ENCODE results near the gene DDX4. TPM values are rescaled to one million over a fixed set of nuclear protein-coding genes. Genes with fewer than 3 reads are reported as not detected.

DDX4 gene
- total RNA-seq, 2 experiments from 2014 or later, result 0.28 to 1.2 TPM

DNA sequence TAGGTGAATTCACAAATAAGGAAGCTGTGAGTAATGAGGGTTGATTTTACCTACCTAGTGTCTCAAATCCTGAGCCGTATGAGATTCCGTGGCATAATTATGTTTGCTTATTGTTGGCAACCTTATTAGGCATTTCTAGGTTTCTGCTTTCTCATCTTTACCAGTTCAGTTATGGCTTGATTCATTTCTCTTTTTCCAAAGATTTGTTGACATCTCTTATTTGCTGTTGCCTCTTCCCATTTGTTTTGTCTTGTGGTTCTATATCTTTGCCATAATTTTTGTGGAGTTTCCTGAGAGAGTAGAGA lies 113.8 kb downstream of the DDX4 start:
- no peak overlapping the region for H3K4me3 Mint-ChIP-seq
- H3K36me3 Mint-ChIP-seq, result peaks cover 4% of the 10 kb centered on the region
- H3K27ac Mint-ChIP-seq, result no peak overlapping the region
- peaks cover 46% of the 10 kb centered on the region for H3K4me1 Mint-ChIP-seq
- POLR2A ChIA-PET, result no interaction called here
- ATAC-seq (ENCODE audit: low read depth), result no peak
- no peak for DNase-seq
- H3K27me3 Mint-ChIP-seq, result peaks cover 9% of the 10 kb centered on the region
- peaks cover 5% of the 10 kb centered on the region for H3K9me3 Mint-ChIP-seq

- peaks cover 4% of the 10 kb centered on the region for H3K36me3 Mint-ChIP-seq
- peaks cover 9% of the 10 kb centered on the region for H3K27me3 Mint-ChIP-seq
- H3K27ac Mint-ChIP-seq, result no peak overlapping the region
- peaks cover 5% of the 10 kb centered on the region for H3K9me3 Mint-ChIP-seq
- POLR2A ChIA-PET, result no interaction called here
- peaks cover 55% of the 10 kb centered on the region for H3K4me1 Mint-ChIP-seq
- ATAC-seq (ENCODE audit: low read depth) (no peak), DNase-seq (no peak)
- no peak overlapping the region for H3K4me3 Mint-ChIP-seq
These were observed 114.6 kb downstream of the DDX4 start for GRCh38 chr5:55852503-55852902.

DNA sequence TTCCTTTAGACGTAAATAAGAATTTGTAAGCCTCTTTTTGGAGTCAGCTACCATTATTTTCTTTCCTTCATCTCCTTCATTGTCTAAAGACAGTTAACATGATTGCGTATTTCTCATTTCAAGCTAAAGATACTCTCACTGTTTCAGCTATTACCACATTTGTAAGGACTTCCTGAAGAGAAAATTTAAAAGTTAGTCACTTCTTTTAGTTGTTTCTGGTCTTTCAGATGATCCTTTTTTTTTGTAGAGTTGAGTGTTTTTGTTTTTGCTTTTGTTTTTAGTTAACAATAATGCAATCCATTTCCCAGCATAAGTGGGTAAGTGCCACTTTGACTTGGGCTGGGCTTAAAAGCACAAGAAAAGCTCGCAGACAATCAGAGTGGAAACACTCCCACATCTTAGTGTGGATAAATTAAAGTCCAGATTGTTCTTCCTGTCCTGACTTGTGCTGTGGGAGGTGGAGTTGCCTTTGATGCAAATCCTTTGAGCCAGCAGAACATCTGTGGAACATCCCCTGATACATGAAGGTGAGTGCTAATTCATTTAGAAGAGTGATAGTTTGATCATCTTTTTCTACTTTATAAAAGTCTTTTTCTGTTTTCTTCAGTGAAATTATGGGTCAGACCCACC lies 115.3 kb downstream of the DDX4 start:
- POLR2A ChIA-PET, result no interaction called here
- Mint-ChIP-seq H3K27me3 (peaks cover 9% of the 10 kb centered on the region), H3K4me1 (peaks cover 58% of the 10 kb centered on the region), H3K27ac (peak overlapping the region; percentile 42), H3K9me3 (peaks cover 3% of the 10 kb centered on the region), H3K4me3 (no peak overlapping the region), H3K36me3 (peaks cover 4% of the 10 kb centered on the region)
- DNase-seq (no peak), ATAC-seq (ENCODE audit: low read depth) (no peak)

GRCh38 chr5:55853818-55854217 lies 116.0 kb downstream of the DDX4 start:
- peaks cover 59% of the 10 kb centered on the region for H3K4me1 Mint-ChIP-seq
- peaks cover 9% of the 10 kb centered on the region for H3K27me3 Mint-ChIP-seq
- POLR2A ChIA-PET, result interaction anchor here (0.7 kb wide), 1 partner anchor 81 kb away, joined by 3 read pairs; no protein-coding TSS in a partner anchor
- DNase-seq, result no peak
- H3K36me3 Mint-ChIP-seq, result peaks cover 5% of the 10 kb centered on the region
- H3K27ac Mint-ChIP-seq, result peak overlapping the region; percentile 42
- peaks cover 3% of the 10 kb centered on the region for H3K9me3 Mint-ChIP-seq
- no peak overlapping the region for H3K4me3 Mint-ChIP-seq
- no peak for ATAC-seq (ENCODE audit: low read depth)

GRCh38 chr5:55855509-55855908 lies 117.6 kb downstream of the DDX4 start:
- Mint-ChIP-seq H3K27me3 (peaks cover 3% of the 10 kb centered on the region), H3K27ac (peak overlapping the region; percentile 85), H3K4me1 (peaks cover 52% of the 10 kb centered on the region), H3K9me3 (no peaks in the 10 kb centered on the region), H3K4me3 (peak overlapping the region; percentile 54), H3K36me3 (peaks cover 7% of the 10 kb centered on the region)
- DNase-seq (peak; percentile 33), ATAC-seq (ENCODE audit: low read depth) (peak; percentile 60)
- POLR2A ChIA-PET, result interaction anchor here (0.6 to 1.5 kb wide), 3 partner anchors 10 to 150 kb away, joined by 3 to 4 read pairs (median 4); no protein-coding TSS in a partner anchor

DNA sequence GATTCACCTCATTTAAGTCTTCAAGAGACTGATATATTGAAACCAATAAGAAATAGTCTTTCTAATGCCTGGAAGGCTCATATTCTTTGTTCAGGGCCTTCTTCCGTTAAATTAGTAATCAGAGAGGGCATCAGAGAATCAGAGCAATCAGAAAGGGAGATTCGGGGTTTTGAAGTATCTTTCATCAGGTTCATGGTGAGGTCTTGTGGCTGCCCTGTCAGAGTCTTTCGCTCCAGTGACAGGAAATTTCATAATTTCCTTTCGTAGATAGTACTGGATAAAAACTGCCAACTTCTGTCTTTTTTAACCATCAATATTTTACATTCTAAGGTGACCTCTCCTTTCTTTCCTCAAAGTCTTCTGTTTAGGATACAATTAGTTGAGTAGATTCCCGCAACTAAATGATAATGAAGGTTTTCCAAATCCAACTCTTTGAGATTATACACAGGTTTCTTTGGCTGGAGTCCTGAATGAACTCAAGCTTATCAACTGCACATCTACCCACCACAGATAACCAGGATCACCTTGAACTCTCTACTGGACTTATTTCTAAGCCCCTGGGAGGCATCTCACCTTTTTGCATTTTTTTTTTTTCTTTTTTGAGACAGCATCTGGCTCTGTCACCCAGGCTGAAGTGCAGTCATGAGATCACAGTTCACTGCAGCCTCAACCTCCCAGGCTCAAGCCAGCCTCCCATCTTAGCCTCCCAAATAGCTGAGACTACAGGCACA lies 118.8 kb downstream of the DDX4 start:
- peaks cover 2% of the 10 kb centered on the region for H3K27me3 Mint-ChIP-seq
- peak; percentile 84 for ATAC-seq (ENCODE audit: low read depth)
- peaks cover 49% of the 10 kb centered on the region for H3K4me1 Mint-ChIP-seq
- peak overlapping the region; percentile 54 for H3K4me3 Mint-ChIP-seq
- peaks cover 7% of the 10 kb centered on the region for H3K36me3 Mint-ChIP-seq
- H3K9me3 Mint-ChIP-seq, result no peaks in the 10 kb centered on the region
- POLR2A ChIA-PET, result interaction anchor here (0.6 to 1.5 kb wide), 3 partner anchors 11 to 125 kb away, joined by 3 to 4 read pairs (median 4); no protein-coding TSS in a partner anchor
- no peak for DNase-seq
- H3K27ac Mint-ChIP-seq, result peak overlapping the region; percentile 85

DNA sequence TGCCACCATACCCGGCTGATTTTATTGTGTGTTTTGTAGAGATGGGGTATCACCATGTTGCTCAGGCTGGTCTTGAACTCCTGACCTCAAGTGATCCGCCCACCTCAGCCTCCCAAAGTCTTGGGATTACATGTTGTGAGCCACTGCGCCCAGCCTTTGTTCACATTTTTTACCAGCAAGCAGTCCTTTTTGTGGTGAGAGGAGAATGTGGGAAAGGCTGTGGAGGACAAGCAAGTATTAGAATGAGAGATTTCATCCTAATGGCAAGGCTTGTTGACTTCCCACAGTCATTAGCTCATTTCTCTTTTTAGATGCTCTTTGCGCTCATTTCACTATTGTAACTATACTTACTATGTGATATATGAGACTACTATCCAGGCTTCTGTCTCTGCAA lies 119.4 kb downstream of the DDX4 start:
- no peaks in the 10 kb centered on the region for H3K27me3 Mint-ChIP-seq
- H3K36me3 Mint-ChIP-seq, result peaks cover 7% of the 10 kb centered on the region
- peak overlapping the region; percentile 85 for H3K27ac Mint-ChIP-seq
- H3K9me3 Mint-ChIP-seq, result no peaks in the 10 kb centered on the region
- DNase-seq (no peak), ATAC-seq (ENCODE audit: low read depth) (no peak)
- POLR2A ChIA-PET, result no interaction called here
- peak overlapping the region; percentile 54 for H3K4me3 Mint-ChIP-seq
- peaks cover 49% of the 10 kb centered on the region for H3K4me1 Mint-ChIP-seq

DNA sequence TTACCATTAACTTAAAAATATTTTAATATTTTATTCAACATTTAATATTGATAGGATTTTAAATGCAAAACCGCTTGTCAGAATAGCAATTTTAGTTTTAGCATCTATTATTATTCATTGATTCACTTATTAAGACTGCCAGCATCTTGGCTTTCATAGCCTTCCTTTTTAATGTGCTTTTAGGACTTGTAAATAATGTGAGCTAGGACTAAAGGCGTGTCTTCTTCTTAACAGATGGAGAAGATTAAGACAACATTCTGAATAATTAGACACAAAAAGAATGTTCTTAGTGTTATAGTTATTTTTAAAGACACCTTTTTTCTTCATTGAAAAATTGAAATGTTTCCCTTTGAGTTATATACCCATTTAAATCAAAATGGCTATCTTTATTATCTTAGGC lies 120.2 kb downstream of the DDX4 start:
- no peak overlapping the region for H3K27ac Mint-ChIP-seq
- H3K27me3 Mint-ChIP-seq, result no peaks in the 10 kb centered on the region
- POLR2A ChIA-PET, result no interaction called here
- ATAC-seq (ENCODE audit: low read depth) (no peak), DNase-seq (no peak)
- no peak overlapping the region for H3K4me3 Mint-ChIP-seq
- H3K4me1 Mint-ChIP-seq, result peaks cover 43% of the 10 kb centered on the region
- H3K9me3 Mint-ChIP-seq, result no peaks in the 10 kb centered on the region
- peaks cover 7% of the 10 kb centered on the region for H3K36me3 Mint-ChIP-seq

- Mint-ChIP-seq H3K4me1 (peaks cover 31% of the 10 kb centered on the region), H3K27me3 (no peaks in the 10 kb centered on the region), H3K4me3 (no peak overlapping the region), H3K27ac (no peak overlapping the region), H3K9me3 (no peaks in the 10 kb centered on the region), H3K36me3 (peaks cover 5% of the 10 kb centered on the region)
- no peak for DNase-seq
- POLR2A ChIA-PET, result no interaction called here
- no peak for ATAC-seq (ENCODE audit: low read depth)
These were observed 122.4 kb downstream of the DDX4 start for GRCh38 chr5:55860288-55860687.

DNA sequence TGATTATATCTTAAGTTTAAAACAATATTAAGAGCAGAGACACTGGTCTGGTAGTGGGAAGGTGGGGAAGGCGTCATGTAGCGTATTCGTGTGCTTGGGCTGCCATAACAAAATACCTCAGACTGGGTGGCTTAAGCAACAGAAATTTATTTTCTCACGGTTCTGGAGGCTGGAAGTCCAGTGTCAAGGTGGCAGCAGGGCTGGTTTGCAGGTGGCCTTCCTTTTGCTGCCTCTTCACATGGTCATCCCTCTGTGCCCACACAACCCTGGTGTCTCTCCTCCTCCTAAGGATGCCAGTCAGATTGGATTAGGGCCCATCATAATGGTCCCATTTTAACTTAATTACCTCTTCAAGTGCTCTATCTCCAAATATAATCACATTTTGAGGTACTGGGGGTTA lies 122.8 kb downstream of the DDX4 start:
- peaks cover 28% of the 10 kb centered on the region for H3K4me1 Mint-ChIP-seq
- H3K36me3 Mint-ChIP-seq, result peaks cover 5% of the 10 kb centered on the region
- DNase-seq, result no peak
- POLR2A ChIA-PET, result no interaction called here
- H3K9me3 Mint-ChIP-seq, result no peaks in the 10 kb centered on the region
- H3K27ac Mint-ChIP-seq, result no peak overlapping the region
- H3K27me3 Mint-ChIP-seq, result no peaks in the 10 kb centered on the region
- ATAC-seq (ENCODE audit: low read depth), result no peak
- no peak overlapping the region for H3K4me3 Mint-ChIP-seq

DNA sequence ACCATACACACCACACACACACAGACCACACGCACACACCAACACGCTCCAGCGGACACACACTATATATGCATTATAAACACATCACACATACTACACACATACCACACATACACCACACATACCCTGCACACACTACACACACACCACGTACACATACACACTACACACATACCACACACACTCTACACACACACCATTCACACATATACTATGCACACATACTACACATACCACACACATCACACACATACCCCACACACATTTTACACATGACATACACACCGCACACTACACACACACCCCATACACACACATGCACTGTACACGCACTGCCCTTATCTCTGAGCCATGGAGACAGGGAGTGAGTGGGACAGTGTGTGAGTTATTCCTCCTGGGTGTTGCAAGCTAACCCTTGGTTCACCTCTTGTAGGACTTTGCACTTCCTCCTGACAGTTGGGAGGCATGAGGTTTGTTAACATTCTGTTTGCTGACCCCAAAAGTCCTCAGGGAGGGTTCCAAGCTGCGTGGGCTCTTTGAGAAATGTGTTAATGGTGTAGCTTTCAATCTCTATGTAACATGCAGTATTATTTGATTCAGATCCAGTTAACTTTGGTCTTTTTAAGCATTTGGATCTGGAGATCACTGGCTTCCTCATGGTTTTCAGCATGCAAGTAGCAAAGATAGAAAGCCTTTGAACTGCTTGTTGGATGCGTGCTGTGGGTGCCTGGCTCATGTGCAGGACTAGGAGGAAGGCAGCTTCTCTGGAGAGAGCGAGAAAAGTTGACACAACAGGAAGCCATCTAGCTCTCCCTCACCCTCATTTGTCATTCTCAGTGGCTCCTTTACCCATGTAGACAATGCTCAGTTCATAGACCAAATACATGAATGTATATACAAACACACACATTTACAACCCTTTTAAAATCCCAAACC lies 127.0 kb downstream of the DDX4 start:
- peak overlapping the region; percentile 62 for H3K27ac Mint-ChIP-seq
- no peak overlapping the region for H3K4me3 Mint-ChIP-seq
- H3K4me1 Mint-ChIP-seq, result peaks cover 10% of the 10 kb centered on the region
- ATAC-seq (ENCODE audit: low read depth) (peak; percentile 60), DNase-seq (no peak)
- no peaks in the 10 kb centered on the region for H3K9me3 Mint-ChIP-seq
- no peaks in the 10 kb centered on the region for H3K36me3 Mint-ChIP-seq
- POLR2A ChIA-PET, result no interaction called here
- H3K27me3 Mint-ChIP-seq, result no peaks in the 10 kb centered on the region

GRCh38 chr5:55865831-55866230 lies 128.0 kb downstream of the DDX4 start:
- H3K9me3 Mint-ChIP-seq, result no peaks in the 10 kb centered on the region
- ATAC-seq (ENCODE audit: low read depth) (no peak), DNase-seq (no peak)

DNA sequence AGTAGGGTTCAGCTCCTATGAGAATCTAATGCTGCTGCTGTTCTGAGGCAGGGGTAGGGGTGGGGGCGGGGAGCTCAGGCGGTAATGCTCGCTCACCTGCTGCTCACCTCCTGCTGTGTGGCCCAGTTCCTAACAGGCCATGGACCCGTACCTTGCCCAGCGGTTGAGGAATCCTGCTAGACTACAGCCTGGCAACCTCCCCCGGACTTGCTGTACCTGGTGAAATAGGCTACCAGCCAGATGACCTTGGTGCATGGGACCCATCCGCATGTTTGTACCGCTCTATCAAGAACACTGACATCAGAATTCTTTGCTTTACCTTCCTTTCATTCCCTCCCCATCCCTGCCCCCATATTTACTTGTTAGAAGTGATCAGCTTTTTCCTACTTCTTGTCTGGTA lies 128.6 kb downstream of the DDX4 start:
- no peaks in the 10 kb centered on the region for H3K27me3 Mint-ChIP-seq
- ATAC-seq (ENCODE audit: low read depth), result no peak
- no peak overlapping the region for H3K27ac Mint-ChIP-seq
- peaks cover 10% of the 10 kb centered on the region for H3K4me1 Mint-ChIP-seq
- H3K4me3 Mint-ChIP-seq, result no peak overlapping the region
- H3K9me3 Mint-ChIP-seq, result no peaks in the 10 kb centered on the region
- H3K36me3 Mint-ChIP-seq, result no peaks in the 10 kb centered on the region
- POLR2A ChIA-PET, result no interaction called here
- no peak for DNase-seq

More at GRCh38 chr5:55865831-55866230, 128.0 kb downstream of the DDX4 start:
- Mint-ChIP-seq H3K36me3 (no peaks in the 10 kb centered on the region), H3K27ac (no peak overlapping the region), H3K4me1 (peaks cover 10% of the 10 kb centered on the region), H3K27me3 (no peaks in the 10 kb centered on the region), H3K4me3 (no peak overlapping the region)
- POLR2A ChIA-PET, result no interaction called here
